H1 (cell line): ENCODE data around the gene CDH11. TPM values are rescaled to one million over a fixed set of nuclear protein-coding genes. Genes with fewer than 3 reads are reported as not detected.

ENCODE experiments used
- CTCF ChIA-PET: fragments of 300-600 bp; sonication (Branson Sonifier 250); formaldehyde crosslinking; loops from one replicate; lab custom pipeline; 2021; ENCODE audit not compliant: partially characterized antibody; lab: Charles Lee
- POLR2A ChIA-PET: fragments of 300-600 bp; sonication (Branson Sonifier 250); formaldehyde crosslinking; loops from one replicate; lab custom pipeline; 2021; ENCODE audit warnings: inconsistent platforms; ENCODE audit not compliant: partially characterized antibody; lab: Charles Lee
- DNase-seq, 2 experiments: peaks; one replicate each; pipeline versions ENCODE4 v3.0.0 to v3.0.0-alpha.2; 2010 to 2022; ENCODE audit warnings: low spot score in 2 of 2, low read depth in 1 of 2, mixed read lengths in 1 of 2
- FAIRE-seq: peaks from 2 replicates; lab custom pipeline; 2011; peaks lifted over from hg19 to GRCh38; lab: Jason Lieb, UNC
- H2AFZ ChIP-seq: 2 replicates; pipeline ENCODE4 v1.8.1; 2012; ENCODE audit warnings: low read length, inconsistent platforms
- H2AK5ac ChIP-seq: 2 replicates; pipeline ENCODE4 v1.6.1; 2013; ENCODE audit warnings: low read depth, low read length
- H2BK120ac ChIP-seq: replicated peaks from 2 replicates; pipeline ENCODE3; 2013; ENCODE audit warnings: low read depth, low read length, inconsistent platforms
- H2BK12ac ChIP-seq: 2 replicates; pipeline ENCODE4 v1.6.1; 2013; ENCODE audit warnings: low read depth, low read length
- H2BK15ac ChIP-seq: 2 replicates; pipeline ENCODE4 v1.6.1; 2013; ENCODE audit warnings: low read length
- H2BK20ac ChIP-seq: 2 replicates; pipeline ENCODE4 v1.6.1; 2013; ENCODE audit warnings: low read length
- H2BK5ac ChIP-seq: 2 replicates; pipeline ENCODE4 v1.6.1; 2013; ENCODE audit warnings: low read depth, low read length
- H3K14ac ChIP-seq: 2 replicates; pipeline ENCODE4 v1.6.1; 2013; ENCODE audit warnings: inconsistent platforms; ENCODE audit not compliant: insufficient read length
- H3K18ac ChIP-seq: 2 replicates; pipeline ENCODE4 v1.6.1; 2013; ENCODE audit warnings: low read length; ENCODE audit errors: extremely low read depth
- H3K23ac ChIP-seq: 2 replicates; pipeline ENCODE4 v1.6.1; 2013; ENCODE audit warnings: inconsistent platforms; ENCODE audit not compliant: insufficient read length
- H3K23me2 ChIP-seq: 2 replicates; pipeline ENCODE4 v1.6.1; 2013; ENCODE audit warnings: low read depth, low read length
- H3K27ac ChIP-seq: 2 replicates; pipeline ENCODE4 v1.6.1; 2011; ENCODE audit warnings: low read depth, low read length, inconsistent platforms
- H3K27me3 ChIP-seq, 4 experiments: replicated peaks in 1 of 4; 1 replicate in 1 of 4; 2 replicates in 3 of 4; pipeline versions ENCODE4 v1.6.1 to v1.8.1; 2011 to 2013; ENCODE audit warnings: low read length in 3 of 4, mild to moderate bottlenecking in 3 of 4, inconsistent platforms in 2 of 4, mixed read lengths in 2 of 4, moderate library complexity in 1 of 4; ENCODE audit not compliant: control insufficient read depth in 3 of 4, insufficient read depth in 3 of 4; ENCODE audit errors: extremely low read depth in 1 of 4
- H3K36me3 ChIP-seq, 4 experiments: 2 replicates each; pipeline versions ENCODE4 v1.6.1 to v1.8.1; 2011 to 2013; ENCODE audit warnings: mild to moderate bottlenecking in 4 of 4, low read length in 3 of 4, moderate library complexity in 2 of 4, control low read depth in 1 of 4, inconsistent platforms in 1 of 4; ENCODE audit not compliant: insufficient read depth in 4 of 4, control insufficient read depth in 2 of 4
- H3K4ac ChIP-seq: replicated peaks from 2 replicates; pipeline ENCODE3; 2013; ENCODE audit warnings: low read length, low read depth, mixed read lengths, inconsistent platforms; ENCODE audit not compliant: insufficient read length
- H3K4me1 ChIP-seq, 4 experiments: replicated peaks in 1 of 4; 1 replicate in 1 of 4; 2 replicates in 3 of 4; pipeline versions ENCODE4 v1.6.1 to v1.8.1; 2011 to 2013; ENCODE audit warnings: low read length in 3 of 4, inconsistent platforms in 2 of 4, mixed read lengths in 1 of 4; ENCODE audit not compliant: insufficient read depth in 4 of 4, control insufficient read depth in 3 of 4
- H3K4me2 ChIP-seq, 2 experiments: 2 replicates each; pipeline versions ENCODE4 v1.6.1 to v1.8.1; 2011 to 2013; ENCODE audit warnings: low read depth in 2 of 2, low read length in 2 of 2, control low read depth in 1 of 2, inconsistent platforms in 1 of 2, mild to moderate bottlenecking in 1 of 2; ENCODE audit not compliant: insufficient read depth in 1 of 2
- H3K4me3 ChIP-seq, 4 experiments: fragments of 200-600, 300-600 bp in 1 of 4; sonication (generic), shearing (Covaris generic), sonication (Bioruptor Twin) in 1 of 4; 2 replicates each; pipeline versions ENCODE4 v1.5.1 to v1.8.1; 2011 to 2016; ENCODE audit warnings: low read length in 4 of 4, low read depth in 3 of 4, control low read depth in 2 of 4, inconsistent platforms in 2 of 4, mild to moderate bottlenecking in 2 of 4, mixed read lengths in 1 of 4, moderate library complexity in 1 of 4; ENCODE audit not compliant: insufficient read depth in 2 of 4; ENCODE audit errors: extremely low read depth in 1 of 4
- H3K56ac ChIP-seq: replicated peaks from 2 replicates; pipeline ENCODE3; 2013; ENCODE audit warnings: low read depth, mild to moderate bottlenecking, mixed read lengths, low read length, inconsistent platforms; ENCODE audit not compliant: insufficient read length
- H3K79me1 ChIP-seq: 2 replicates; pipeline ENCODE4 v1.6.1; 2013; ENCODE audit warnings: low read depth, low read length, control low read depth
- H3K79me2 ChIP-seq, 2 experiments: 2 replicates each; pipeline versions ENCODE4 v1.6.1 to v1.8.1; 2012 to 2013; ENCODE audit warnings: low read length in 2 of 2, mild to moderate bottlenecking in 2 of 2, inconsistent platforms in 1 of 2; ENCODE audit not compliant: insufficient read depth in 2 of 2, control insufficient read depth in 1 of 2
- H3K9ac ChIP-seq, 4 experiments: replicated peaks in 1 of 4; 1 replicate in 1 of 4; 2 replicates in 3 of 4; pipeline versions ENCODE4 v1.6.1 to v1.8.1; 2011 to 2013; ENCODE audit warnings: low read depth in 3 of 4, low read length in 3 of 4, control low read depth in 2 of 4, mild to moderate bottlenecking in 2 of 4, moderate library complexity in 2 of 4, inconsistent platforms in 1 of 4; ENCODE audit errors: extremely low read depth in 1 of 4
- H3K9me3 ChIP-seq, 2 experiments: 2 replicates each; pipeline versions ENCODE4 v1.6.1 to v1.8.1; 2012 to 2013; ENCODE audit warnings: mild to moderate bottlenecking in 2 of 2, moderate library complexity in 2 of 2, control low read depth in 1 of 2, inconsistent platforms in 1 of 2, low read depth in 1 of 2, low read length in 1 of 2, mixed read lengths in 1 of 2; ENCODE audit not compliant: insufficient read depth in 2 of 2
- H4K20me1 ChIP-seq, 2 experiments: replicated peaks in 1 of 2; 2 replicates each; pipeline versions ENCODE3 to v1.8.1; 2011 to 2013; ENCODE audit warnings: inconsistent platforms in 2 of 2, low read length in 2 of 2, mild to moderate bottlenecking in 1 of 2; ENCODE audit not compliant: insufficient read depth in 2 of 2, control insufficient read depth in 1 of 2
- H4K5ac ChIP-seq: 2 replicates; pipeline ENCODE4 v1.6.1; 2013; ENCODE audit warnings: low read length, low read depth, mixed read lengths, inconsistent platforms; ENCODE audit not compliant: insufficient read length
- H4K8ac ChIP-seq: 2 replicates; pipeline ENCODE4 v1.8.0; 2013; ENCODE audit warnings: mild to moderate bottlenecking, moderate library complexity, low read length, inconsistent platforms; ENCODE audit not compliant: insufficient read depth; ENCODE audit errors: extremely low read depth
- H4K91ac ChIP-seq: replicated peaks from 2 replicates; pipeline ENCODE3; 2013; ENCODE audit warnings: low read length, mixed read lengths, inconsistent platforms; ENCODE audit not compliant: insufficient read length
- WGBS, 2 experiments: shearing (Covaris generic) in 1 of 2; methylation state at CpG; one replicate each; pipeline versions ENCODE4 v1.1.6 to v1.1.7; 2013 to 2015; ENCODE audit warnings: low lambda C conversion rate in 2 of 2, mixed read lengths in 2 of 2, inconsistent platforms in 1 of 2, low coverage in 1 of 2, missing lambda C conversion rate in 1 of 2; ENCODE audit not compliant: insufficient replicate concordance in 2 of 2, insufficient coverage in 1 of 2, insufficient read length in 1 of 2; ENCODE audit errors: extremely low coverage in 1 of 2, missing lambda C conversion rate in 1 of 2; 5-methylcytosine and 5-hydroxymethylcytosine counted together
- polyA plus RNA-seq, 7 experiments: library from polyadenylated mRNA; depleted of rRNA in 3 of 7; stranded (reverse) in 5 of 7; unstranded in 2 of 7; fragments of >200 nt in 5 of 7; fragments of 200-250 nt in 2 of 7; gene quantifications; 1 replicate in 5 of 7; 2 replicates in 1 of 7; 4 replicates in 1 of 7; pipeline versions ENCODE4 v1.2.1 to v1.2.3, GENCODE V29; 2011 to 2013; ENCODE audit warnings: missing spikeins in 2 of 7, mixed read lengths in 2 of 7
- total RNA-seq: library from RNA; stranded (reverse); fragmentation: NEBNext Ultra II Directional; extraction: Animal tissue kit (Norgen Biotek cat#: 25700); gene quantifications from 2 replicates; pipeline ENCODE4 v1.2.1, GENCODE V29; 2021
- TF ChIP-seq, protein P1 (sequence below): IDR thresholded peaks from 2 replicates; pipeline ENCODE4 v1.6.1; 2012; ENCODE audit warnings: low read length, inconsistent platforms

Gene CDH11
- total and polyA plus RNA-seq, 2 of the 8 experiments (the other 6 are each of a cell fraction or from before 2014, with no cell fraction given): 3.3 to 8.4 TPM

- Histone ChIP-seq H4K8ac (no peak overlapping the region), H3K56ac (no peak overlapping the region), H2BK12ac (no peak overlapping the region), H3K23me2 (no peaks in the 10 kb centered on the region), H3K79me2 (no peaks in the 10 kb centered on the region), H3K9me3 (no peaks in the 10 kb centered on the region), H3K4me3 (no peak overlapping the region), H3K4ac (no peak overlapping the region), H2BK20ac (no peak overlapping the region), H2AK5ac (no peak overlapping the region), H4K5ac (no peak overlapping the region), H2BK5ac (no peak overlapping the region), H3K4me1 (peaks cover 0 to 6% (median 3%) of the 10 kb centered on the region in 4 experiments; a peak in 1 of 7 replicates), H3K18ac (no peak overlapping the region), H2BK120ac (no peak overlapping the region), H3K9ac (no peak overlapping the region; a peak in 1 of 7 replicates), H4K20me1 (no peaks in the 10 kb centered on the region), H3K4me2 (no peak overlapping the region), H3K79me1 (no peaks in the 10 kb centered on the region), H2AFZ (no peak overlapping the region), H3K27ac (no peak overlapping the region), H3K27me3 (no peaks in the 10 kb centered on the region), H3K14ac (no peak overlapping the region), H4K91ac (no peak overlapping the region)
- CTCF ChIA-PET: no interaction called here
- WGBS, 2 experiments: 74% methylated on average over 8 of the region's 8 CpGs; no CpG with 5 or more reads in 1 of the 2 experiments
- FAIRE-seq (no peak), DNase-seq (peak in 1 of 2 experiments; percentile 51)
- POLR2A ChIA-PET: no interaction called here
- TF ChIP-seq, protein P1, sequence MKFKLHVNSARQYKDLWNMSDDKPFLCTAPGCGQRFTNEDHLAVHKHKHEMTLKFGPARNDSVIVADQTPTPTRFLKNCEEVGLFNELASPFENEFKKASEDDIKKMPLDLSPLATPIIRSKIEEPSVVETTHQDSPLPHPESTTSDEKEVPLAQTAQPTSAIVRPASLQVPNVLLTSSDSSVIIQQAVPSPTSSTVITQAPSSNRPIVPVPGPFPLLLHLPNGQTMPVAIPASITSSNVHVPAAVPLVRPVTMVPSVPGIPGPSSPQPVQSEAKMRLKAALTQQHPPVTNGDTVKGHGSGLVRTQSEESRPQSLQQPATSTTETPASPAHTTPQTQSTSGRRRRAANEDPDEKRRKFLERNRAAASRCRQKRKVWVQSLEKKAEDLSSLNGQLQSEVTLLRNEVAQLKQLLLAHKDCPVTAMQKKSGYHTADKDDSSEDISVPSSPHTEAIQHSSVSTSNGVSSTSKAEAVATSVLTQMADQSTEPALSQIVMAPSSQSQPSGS: no peak
- TF ChIP-seq, all 59 proteins: peak for 0
- Histone ChIP-seq H3K36me3 (no peaks in the 10 kb centered on the region), H3K23ac (no peak overlapping the region), H2BK15ac (no peak overlapping the region)
Observed at GRCh38 chr16:65034915-65035314, 86.9 kb downstream of the CDH11 start.
